Testis (tissue), 3 donors: ENCODE results near the gene CCDC181. TPM values are rescaled to one million over a fixed set of nuclear protein-coding genes. Genes with fewer than 3 reads are reported as not detected.
"Not testable (repeated sequence)": the region's sequence is repeated elsewhere in the genome, so short reads cannot be mapped to it uniquely, and the experiment has no call there.

Experiments
- DNase-seq: peaks from one replicate; pipeline ENCODE4 v3.0.0-alpha.2; 2019
- H3K27ac ChIP-seq, 2 donors: fragments of 200-600 bp; sonication (generic); one replicate each; pipeline ENCODE4 v1.5.1; 2019
- H3K27me3 ChIP-seq: fragments of 200-600 bp; sonication (generic); one replicate; pipeline ENCODE4 v1.5.1; 2019
- H3K36me3 ChIP-seq: fragments of 200-600 bp; sonication (generic); one replicate; pipeline ENCODE4 v1.5.1; 2017; ENCODE audit warnings: low read depth; ENCODE audit errors: missing control alignments
- H3K4me1 ChIP-seq: fragments of 200-600 bp; sonication (generic); one replicate; pipeline ENCODE4 v1.5.1; 2019
- H3K4me3 ChIP-seq, 2 donors: fragments of 200-600 bp; sonication (generic); one replicate each; pipeline ENCODE4 v1.5.1; 2017 to 2019
- H3K9me3 ChIP-seq: fragments of 200-600 bp; sonication (generic); one replicate; pipeline ENCODE4 v1.5.1; 2017
- CTCF ChIP-seq, 3 experiments: fragments of 450-650 bp in 2 of 3; fragments of 200-600 bp in 1 of 3; sonication (generic) in 1 of 3; IDR thresholded peaks; one replicate each; pipeline ENCODE4 v1.5.1; 2016 to 2019; ENCODE audit warnings: antibody characterized with exemption in 3 of 3, mild to moderate bottlenecking in 2 of 3, moderate library complexity in 1 of 3
- POLR2A ChIP-seq: fragments of 450-650 bp; IDR thresholded peaks from one replicate; pipeline ENCODE4 v1.6.1; 2017; ENCODE audit warnings: antibody characterized with exemption, mild to moderate bottlenecking, moderate library complexity
- WGBS, 2 donors: methylation state at CpG; one replicate each; pipeline ENCODE4 v1.1.5; 2018; 5-methylcytosine and 5-hydroxymethylcytosine counted together
- intact Hi-C: fragments of 100-400 bp; cut with DNase I; formaldehyde crosslinking; loops from one replicate; pipeline ENCODE4 v1.15.1; 2023; ENCODE audit warnings: low total_unique reads
- polyA plus RNA-seq: library from polyadenylated mRNA; stranded (reverse); fragments of 350-450 nt; fragmentation: Illumina TruSeq; extraction: RNeasy Lipid Tissue Mini Kit (QIAGEN cat#74804); gene quantifications from one replicate; pipeline ENCODE4 v1.2.3, GENCODE V29; 2014; ENCODE audit warnings: low read depth, low replicate concordance; ENCODE audit not compliant: insufficient read depth
- total RNA-seq, 2 donors: library from RNA; depleted of rRNA; stranded (reverse); fragments of >200 nt; gene quantifications; one replicate each; pipeline ENCODE4 v1.2.3, GENCODE V29; 2016

The CCDC181 gene
- total and polyA plus RNA-seq, 3 donors from 2014 or later = 14.2 to 27.1 (median 17.5) TPM

DNA sequence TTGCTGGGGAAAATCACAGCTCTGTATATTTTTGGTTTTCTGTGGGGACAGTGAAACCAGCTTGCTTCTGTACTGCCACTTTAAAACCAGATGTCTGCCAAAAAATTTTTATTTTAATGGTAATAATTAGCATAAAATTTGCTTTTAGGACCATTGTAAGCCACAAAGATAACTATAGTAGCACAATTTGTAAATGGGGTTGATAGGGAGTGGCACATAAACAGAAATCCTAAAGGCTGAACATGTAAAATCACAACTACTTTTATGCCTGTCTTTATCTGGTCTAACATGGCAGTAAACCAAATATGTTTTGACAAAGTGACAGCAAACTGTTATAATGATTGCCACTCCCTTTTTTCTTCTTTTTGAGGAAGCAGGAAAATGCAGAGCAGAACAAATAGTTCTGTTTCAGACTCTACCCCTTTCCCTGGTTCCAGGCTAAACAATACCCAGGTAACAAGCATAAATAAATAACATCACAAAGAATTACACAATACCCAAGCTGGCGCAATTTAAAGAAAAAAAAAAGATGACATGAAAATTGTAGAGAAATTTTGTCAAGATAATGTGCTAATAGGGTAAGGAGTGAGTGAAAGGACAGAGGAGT is 24.0 kb upstream of the CCDC181 start:
- no peak overlapping the region for H3K4me3 ChIP-seq
- H3K27ac ChIP-seq = no peak overlapping the region
- H3K36me3 ChIP-seq = no peaks in the 10 kb centered on the region
- no peaks in the 10 kb centered on the region for H3K9me3 ChIP-seq
- TF ChIP-seq CTCF (IDR thresholded peaks at IDR 0.05) = no peak
- TF ChIP-seq POLR2A = no peak
- DNase-seq = no peak
- H3K4me1 ChIP-seq = no peaks in the 10 kb centered on the region
- WGBS, 2 donors = 79 to 85% methylated on average over 1 of the region's 1 CpG
- H3K27me3 ChIP-seq = no peaks in the 10 kb centered on the region
- intact Hi-C loops = no loop called here

DNA sequence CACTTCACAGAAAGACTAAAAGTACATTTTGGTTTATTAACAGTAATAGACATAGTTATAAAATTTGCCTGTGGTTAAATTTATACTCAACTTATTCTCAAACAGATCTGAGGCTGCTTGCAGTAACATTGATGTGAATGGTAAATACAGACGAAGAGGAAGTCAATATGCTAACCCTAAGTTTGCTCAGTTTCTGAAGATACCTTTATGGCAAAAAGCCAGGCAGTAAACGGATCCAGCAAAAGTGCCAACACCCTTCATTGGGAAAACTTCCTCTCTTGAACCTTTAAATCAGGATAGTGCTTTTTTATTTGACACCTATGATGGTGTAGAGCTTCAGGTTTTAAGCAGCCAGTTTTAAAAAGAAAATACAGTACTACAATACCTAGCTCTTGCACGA is 16.6 kb upstream of the CCDC181 start:
- Histone ChIP-seq H3K4me1 (no peaks in the 10 kb centered on the region), H3K9me3 (no peaks in the 10 kb centered on the region), H3K36me3 (no peaks in the 10 kb centered on the region), H3K27me3 (no peaks in the 10 kb centered on the region), H3K4me3 (no peak overlapping the region), H3K27ac (no peak overlapping the region)
- no peak for DNase-seq
- WGBS, 2 donors = 64 to 72% methylated on average over 3 of the region's 3 CpGs
- no peak for TF ChIP-seq CTCF (IDR thresholded peaks at IDR 0.05)
- no peak for TF ChIP-seq POLR2A
- intact Hi-C loops = no loop called here

- Histone ChIP-seq H3K27me3 (no peaks in the 10 kb centered on the region), H3K4me3 (peak overlapping the region; percentile 67 to 74)
Measured at GRCh38 chr1:169426174-169426705, 1.0 kb downstream of the CCDC181 start.

DNA sequence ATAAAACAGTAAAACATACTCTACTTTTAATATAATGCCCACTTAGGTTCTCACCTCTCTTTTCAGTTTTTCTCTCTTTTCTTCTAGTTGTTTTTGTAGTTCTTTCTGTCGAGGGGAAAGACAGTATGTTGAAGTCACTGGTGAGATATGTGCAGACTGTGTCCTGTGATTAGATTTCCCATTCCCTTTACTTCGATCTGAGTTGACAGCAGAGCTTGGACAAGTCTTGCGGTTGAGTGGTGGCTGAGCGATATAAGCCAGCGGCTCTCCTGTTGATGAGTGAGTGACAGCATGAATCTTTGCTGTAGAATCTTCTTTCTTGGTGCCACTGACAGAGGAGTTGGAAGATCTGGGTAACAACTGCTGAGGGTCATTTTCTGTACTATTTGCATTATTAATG is 6.0 kb downstream of the CCDC181 start:
- DNase-seq = no peak
- intact Hi-C loops = no loop called here
- no peaks in the 10 kb centered on the region for H3K9me3 ChIP-seq
- no peaks in the 10 kb centered on the region for H3K27me3 ChIP-seq
- no peaks in the 10 kb centered on the region for H3K36me3 ChIP-seq
- no peak overlapping the region for H3K27ac ChIP-seq
- 94 to 95% methylated on average over 5 of the region's 5 CpGs for WGBS, 2 donors
- TF ChIP-seq CTCF (IDR thresholded peaks at IDR 0.05) (no peak), POLR2A (no peak)
- no peaks in the 10 kb centered on the region for H3K4me1 ChIP-seq
- no peak overlapping the region for H3K4me3 ChIP-seq

More at GRCh38 chr1:169426174-169426705, 1.0 kb downstream of the CCDC181 start:
- 56% methylated on average over 6 of the region's 6 CpGs for WGBS, 2 donors
- TF ChIP-seq CTCF (IDR thresholded peaks at IDR 0.05) = no peak
- TF ChIP-seq POLR2A = no peak
- no peaks in the 10 kb centered on the region for H3K4me1 ChIP-seq
- no peaks in the 10 kb centered on the region for H3K9me3 ChIP-seq
- intact Hi-C loops = no loop called here
- no peaks in the 10 kb centered on the region for H3K36me3 ChIP-seq
- no peak for DNase-seq
- H3K27ac ChIP-seq = no peak overlapping the region

DNA sequence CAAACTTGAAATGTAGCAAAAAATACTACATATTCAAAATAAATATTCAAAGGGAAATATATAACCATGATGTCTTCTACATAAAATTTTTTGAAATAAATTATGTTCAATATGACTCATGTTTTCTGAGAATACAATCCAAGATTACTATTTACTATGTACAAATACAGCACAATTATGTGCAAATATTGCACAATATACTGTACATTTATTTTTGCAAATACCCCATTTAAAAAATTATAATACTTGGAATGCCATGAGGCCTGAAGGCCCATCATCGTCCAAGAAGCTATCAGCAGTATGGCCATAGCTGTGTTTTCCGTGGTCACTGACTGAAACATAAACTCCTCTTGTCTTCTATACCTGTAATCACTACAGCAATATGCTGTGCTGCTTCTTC is 12.3 kb downstream of the CCDC181 start:
- Histone ChIP-seq H3K36me3 (no peaks in the 10 kb centered on the region), H3K27me3 (no peaks in the 10 kb centered on the region), H3K4me1 (no peaks in the 10 kb centered on the region), H3K4me3 (no peak overlapping the region), H3K27ac (no peak overlapping the region), H3K9me3 (no peaks in the 10 kb centered on the region)
- intact Hi-C loops = no loop called here
- WGBS, 2 donors = 91 to 96% methylated on average over 2 of the region's 2 CpGs
- DNase-seq = no peak
- TF ChIP-seq POLR2A (no peak), CTCF (IDR thresholded peaks at IDR 0.05) (no peak)

GRCh38 chr1:169408340-169408739 is 18.9 kb downstream of the CCDC181 start:
- H3K27me3 ChIP-seq, H3K4me1 ChIP-seq, H3K9me3 ChIP-seq, H3K4me3 ChIP-seq, DNase-seq, H3K27ac ChIP-seq, intact Hi-C loops, H3K36me3 ChIP-seq: not testable (repeated sequence)
- 78 to 92% methylated on average over 2 to 5 of the region's 5 CpGs for WGBS, 2 donors

DNA sequence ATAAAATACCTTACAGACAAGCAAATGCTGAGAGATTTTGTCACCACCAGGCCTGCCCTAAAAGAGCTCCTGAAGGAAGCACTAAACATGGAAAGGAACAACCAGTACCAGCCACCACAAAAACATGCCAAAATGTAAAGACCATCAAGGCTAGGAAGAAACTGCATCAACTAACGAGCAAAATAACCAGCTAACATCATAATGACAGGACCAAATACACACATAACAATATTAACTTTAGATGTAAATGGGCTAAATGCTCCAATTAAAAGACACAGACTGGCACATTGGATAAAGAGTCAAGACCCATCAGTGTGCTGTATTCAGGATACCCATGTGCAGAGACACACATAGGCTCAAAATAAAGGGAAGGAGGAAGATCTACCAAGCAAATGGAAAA is 24.7 kb downstream of the CCDC181 start:
- H3K4me3 ChIP-seq, H3K4me1 ChIP-seq, H3K27ac ChIP-seq, intact Hi-C loops, DNase-seq, H3K9me3 ChIP-seq, H3K27me3 ChIP-seq, H3K36me3 ChIP-seq: not testable (repeated sequence)
- WGBS, 2 donors = 83 to 94% methylated on average over 1 of the region's 1 CpG
